Endometrial microvascular endothelial cells (primary cell): ENCODE results near the gene FAM163B. TPM values are rescaled to one million over a fixed set of nuclear protein-coding genes. Genes with fewer than 3 reads are reported as not detected.

ENCODE experiments used
- in situ Hi-C: cut with HindIII; loops from 2 replicates; pipeline ENCODE4 v1.10.0; 2017; ENCODE audit warnings: low sequenced_read_pairs, low pct_unique_long_range_greater_than_20kb; ENCODE audit errors: inconsistent ontology term
- total RNA-seq: library from RNA; depleted of rRNA; stranded (reverse); fragments of >200 nt; gene quantifications from one replicate; pipeline ENCODE4 v1.2.3, GENCODE V29; 2015; ENCODE audit errors: inconsistent ontology term

Gene FAM163B
- total RNA-seq, 1 donor from 2014 or later: not detected

- in situ Hi-C loops: no loop called here
These were observed 70.0 kb downstream of the FAM163B start for GRCh38 chr9:133538851-133539833.

- in situ Hi-C loops: no loop called here
These were observed 71.0 kb downstream of the FAM163B start for GRCh38 chr9:133538176-133538575.

GRCh38 chr9:133537257-133537656, 71.9 kb downstream of the FAM163B start:
- in situ Hi-C loops: no loop called here

GRCh38 chr9:133536536-133536935, 72.7 kb downstream of the FAM163B start:
- in situ Hi-C loops: no loop called here

GRCh38 chr9:133536080-133536479, 73.1 kb downstream of the FAM163B start:
- in situ Hi-C loops: no loop called here

- in situ Hi-C loops: no loop called here
These were observed 73.8 kb downstream of the FAM163B start for GRCh38 chr9:133535306-133535877.

GRCh38 chr9:133534346-133535291, 74.6 kb downstream of the FAM163B start, which contains the start of gene ADAMTSL2:
Gene ADAMTSL2, plus strand, starts transcription at chr9:133534704. Its CDS starts 2,009 bp downstream, at chr9:133536713.
- in situ Hi-C loops: no loop called here

- in situ Hi-C loops: no loop called here
These were observed 75.3 kb downstream of the FAM163B start for GRCh38 chr9:133533857-133534256.

GRCh38 chr9:133532937-133533668, 76.1 kb downstream of the FAM163B start:
- in situ Hi-C loops: no loop called here

- in situ Hi-C loops: no loop called here
These were observed 77.9 kb downstream of the FAM163B start for GRCh38 chr9:133531293-133531692.

- in situ Hi-C loops: no loop called here
These were observed 79.3 kb downstream of the FAM163B start for GRCh38 chr9:133529874-133530273.

- in situ Hi-C loops: no loop called here
These were observed 79.7 kb downstream of the FAM163B start for GRCh38 chr9:133529457-133529856.

- in situ Hi-C loops: no loop called here
These were observed 80.3 kb downstream of the FAM163B start for GRCh38 chr9:133528876-133529241.

GRCh38 chr9:133528001-133528875, 81.0 kb downstream of the FAM163B start:
- in situ Hi-C loops: no loop called here

- in situ Hi-C loops: no loop called here
These were observed 81.7 kb downstream of the FAM163B start for GRCh38 chr9:133527444-133527920.
